OCI-LY7 (cell line): ENCODE results near the gene NPIPA5. TPM values are rescaled to one million over a fixed set of nuclear protein-coding genes. Genes with fewer than 3 reads are reported as not detected.
"Not testable (repeated sequence)": the region's sequence is repeated elsewhere in the genome, so short reads cannot be mapped to it uniquely, and the experiment has no call there.

Experiments used
- BruUV-seq: library from RNA; stranded (reverse); fragments of 400-500 nt; replicated peaks from 2 replicates; lab custom pipeline; 2021; lab: Mats Ljungman, UMichigan
- CTCF ChIA-PET: fragments of 300-600 bp; sonication (Branson Sonifier 250); formaldehyde crosslinking; loops from one replicate; lab custom pipeline; 2022; ENCODE audit warnings: antibody characterized with exemption; ENCODE audit not compliant: unreplicated experiment; lab: Charles Lee
- POLR2A ChIA-PET: fragments of 300-600 bp; sonication (Branson Sonifier 250); formaldehyde crosslinking; loops from one replicate; lab custom pipeline; 2022; ENCODE audit warnings: antibody characterized with exemption; lab: Charles Lee
- DNase-seq: peaks from one replicate; pipeline ENCODE4 v3.0.0-alpha.2; 2015; ENCODE audit warnings: low spot score
- H2AFZ ChIP-seq: fragments of 200-600 bp; sonication (generic), shearing (Covaris generic); 2 replicates; pipeline ENCODE4 v1.6.1; 2014; ENCODE audit warnings: mild to moderate bottlenecking, antibody characterized with exemption, low read length, moderate library complexity
- H3K27ac ChIP-seq: fragments of 200-600 bp; sonication (generic); 2 replicates; pipeline ENCODE4 v1.5.1; 2014; ENCODE audit warnings: mixed run types, low read depth, mild to moderate bottlenecking, moderate library complexity, low read length, inconsistent platforms; ENCODE audit not compliant: poor library complexity, severe bottlenecking
- H3K36me3 ChIP-seq: fragments of 200-600 bp; sonication (generic); 2 replicates; pipeline ENCODE4 v1.6.1; 2014; ENCODE audit warnings: mild to moderate bottlenecking, antibody characterized with exemption, low read length, moderate library complexity, mixed read lengths; ENCODE audit not compliant: insufficient read depth
- H3K4me1 ChIP-seq: fragments of 200-600 bp; sonication (generic); 2 replicates; pipeline ENCODE4 v1.5.1; 2014; ENCODE audit warnings: mild to moderate bottlenecking, low read length; ENCODE audit not compliant: insufficient read depth, poor library complexity, severe bottlenecking
- H3K4me2 ChIP-seq: fragments of 200-600 bp; sonication (generic); 2 replicates; pipeline ENCODE4 v1.6.1; 2014; ENCODE audit warnings: mild to moderate bottlenecking, low read length
- H3K4me3 ChIP-seq: fragments of 200-600 bp; sonication (generic); 2 replicates; pipeline ENCODE4 v1.5.1; 2014; ENCODE audit warnings: mild to moderate bottlenecking, low read depth, low read length; ENCODE audit not compliant: poor library complexity, severe bottlenecking
- H3K79me2 ChIP-seq: fragments of 200-600 bp; sonication (generic); 2 replicates; pipeline ENCODE4 v1.6.1; 2016; ENCODE audit warnings: low read depth, mild to moderate bottlenecking, low read length, moderate library complexity, mixed read lengths; ENCODE audit not compliant: insufficient read depth
- H3K9me2 ChIP-seq: fragments of 200-600 bp; sonication (generic); 2 replicates; pipeline ENCODE4 v1.6.1; 2016; ENCODE audit warnings: mild to moderate bottlenecking, low read length, mixed read lengths; ENCODE audit not compliant: insufficient read depth
- H3K9me3 ChIP-seq: fragments of 200-600 bp; sonication (generic); 2 replicates; pipeline ENCODE4 v1.6.1; 2014; ENCODE audit warnings: mild to moderate bottlenecking, mixed run types, low read length, mixed read lengths
- H4K20me1 ChIP-seq: fragments of 200-600 bp; sonication (generic); 2 replicates; pipeline ENCODE4 v1.6.1; 2014; ENCODE audit warnings: mild to moderate bottlenecking, antibody characterized with exemption, low read length, moderate library complexity, mixed read lengths; ENCODE audit not compliant: insufficient read depth
- CTCF ChIP-seq: fragments of 200-600 bp; sonication (generic); conservative IDR thresholded peaks from 2 replicates; pipeline ENCODE4 v1.5.1; 2014; ENCODE audit warnings: mild to moderate bottlenecking, antibody characterized with exemption, low read length, moderate library complexity, mixed read lengths
- EZH2phosphoT487 ChIP-seq: fragments of 200-600 bp; sonication (generic); IDR thresholded peaks from 2 replicates; pipeline ENCODE4 v1.6.1; 2018; ENCODE audit warnings: low read depth, borderline replicate concordance, mild to moderate bottlenecking, mixed run types, antibody characterized with exemption, low read length, moderate library complexity, mixed read lengths
- intact Hi-C: fragments of 100-400 bp; cut with micrococcal nuclease; formaldehyde crosslinking; loops from one replicate; pipeline ENCODE4 v1.10.0; 2022; ENCODE audit not compliant: unreplicated experiment
- total RNA-seq, 2 experiments: library from RNA; depleted of rRNA in 1 of 2; stranded (reverse); fragments of >200 nt in 1 of 2; shearing (Covaris generic) in 1 of 2; gene quantifications; 2 replicates each; pipeline ENCODE4 v1.2.3, GENCODE V29; 2014 to 2022

Gene NPIPA5
- total RNA-seq, 2 experiments from 2014 or later, result 1.4 TPM; not detected in 1

DNA sequence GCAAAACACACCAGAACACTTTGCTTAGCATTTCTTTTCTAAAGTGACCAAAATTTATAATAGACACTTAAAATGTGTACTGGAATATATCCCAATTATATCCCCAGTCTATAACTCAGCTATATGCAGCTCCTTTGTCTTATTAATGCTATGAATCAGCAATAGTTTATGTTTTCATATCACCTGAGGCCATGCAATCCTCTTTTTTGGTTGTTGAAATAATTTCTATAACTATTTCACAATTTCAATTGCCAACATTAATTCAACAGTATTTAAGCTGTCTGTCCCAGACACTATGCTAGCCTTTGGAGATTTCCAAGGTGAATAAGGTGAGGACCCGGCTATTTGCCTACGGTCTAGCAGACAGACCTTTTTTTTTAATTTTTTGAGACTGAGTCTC, 39.1 kb upstream of the NPIPA5 start:
- H3K4me3 ChIP-seq, result no peak overlapping the region
- no peak overlapping the region for H3K4me2 ChIP-seq
- CTCF ChIA-PET, result no interaction called here
- intact Hi-C loops, result no loop called here
- POLR2A ChIA-PET, result no interaction called here
- no peak for DNase-seq
- no TSS peak for BruUV-seq
- no peaks in the 10 kb centered on the region for H3K36me3 ChIP-seq
- H3K9me3 ChIP-seq, result no peaks in the 10 kb centered on the region
- no peak overlapping the region for H3K27ac ChIP-seq
- TF ChIP-seq CTCF (no peak), EZH2phosphoT487 (no peak)
- no peaks in the 10 kb centered on the region for H4K20me1 ChIP-seq
- H3K79me2 ChIP-seq, result no peaks in the 10 kb centered on the region
- H3K4me1 ChIP-seq, result no peaks in the 10 kb centered on the region
- H2AFZ ChIP-seq, result no peak overlapping the region
- no peaks in the 10 kb centered on the region for H3K9me2 ChIP-seq

DNA sequence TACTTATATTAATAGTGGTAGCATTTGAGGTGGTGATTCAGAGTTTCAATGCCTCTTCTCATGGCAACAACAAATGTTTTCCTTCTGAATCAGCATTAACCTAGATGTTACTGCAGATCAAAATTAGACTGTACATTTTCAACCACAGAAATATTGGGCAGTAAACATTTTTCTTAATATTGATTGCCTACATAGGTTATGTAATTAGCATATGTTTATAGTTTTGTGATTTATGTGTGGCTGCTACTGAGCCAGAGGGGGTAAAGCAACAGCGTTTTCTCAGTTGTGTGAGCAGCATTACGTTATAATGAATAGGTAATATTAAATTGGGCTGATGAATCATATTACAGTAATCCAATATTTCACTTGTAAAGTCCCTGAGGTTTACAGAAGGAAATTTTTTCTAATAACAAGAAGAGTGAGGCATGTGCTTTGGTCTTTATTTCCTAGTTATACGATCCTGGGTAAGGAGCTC, 37.5 kb upstream of the NPIPA5 start:
- H3K4me2 ChIP-seq, result no peak overlapping the region
- TF ChIP-seq CTCF (no peak), EZH2phosphoT487 (no peak)
- no peaks in the 10 kb centered on the region for H4K20me1 ChIP-seq
- no TSS peak for BruUV-seq
- no peaks in the 10 kb centered on the region for H3K9me3 ChIP-seq
- H3K9me2 ChIP-seq, result no peaks in the 10 kb centered on the region
- no peak overlapping the region for H3K27ac ChIP-seq
- no peak for DNase-seq
- H3K79me2 ChIP-seq, result no peaks in the 10 kb centered on the region
- POLR2A ChIA-PET, result no interaction called here
- no peak overlapping the region for H2AFZ ChIP-seq
- H3K4me1 ChIP-seq, result no peaks in the 10 kb centered on the region
- intact Hi-C loops, result no loop called here
- CTCF ChIA-PET, result no interaction called here
- H3K4me3 ChIP-seq, result no peak overlapping the region
- no peaks in the 10 kb centered on the region for H3K36me3 ChIP-seq

DNA sequence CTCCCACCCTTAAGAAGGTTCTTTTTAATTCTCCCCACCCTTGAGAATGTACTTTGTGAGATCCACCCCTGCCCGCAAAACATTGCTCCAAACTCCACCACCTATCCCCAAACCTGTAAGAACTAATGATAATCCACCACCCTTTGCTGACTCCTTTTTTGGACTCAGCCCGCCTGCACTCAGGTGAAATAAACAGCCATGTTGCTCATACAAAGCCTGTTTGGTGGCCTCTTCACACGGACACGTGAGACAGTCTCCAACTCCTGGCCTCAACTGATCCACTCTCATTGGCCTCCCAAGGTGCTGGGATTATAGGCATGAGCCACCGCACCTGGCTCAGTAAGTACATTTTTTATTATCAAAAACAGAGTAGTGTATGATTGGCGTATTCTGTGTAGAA, 31.4 kb upstream of the NPIPA5 start:
- H3K9me3 ChIP-seq, H3K27ac ChIP-seq, H3K4me1 ChIP-seq, DNase-seq, intact Hi-C loops, H3K79me2 ChIP-seq, BruUV-seq, H2AFZ ChIP-seq, H3K36me3 ChIP-seq, H3K9me2 ChIP-seq, H4K20me1 ChIP-seq, H3K4me2 ChIP-seq, H3K4me3 ChIP-seq, CTCF ChIA-PET: not testable (repeated sequence)
- POLR2A ChIA-PET, result interaction anchor here (0.6 kb wide), 1 partner anchor 9 kb away, joined by 4 read pairs; no protein-coding TSS in a partner anchor

GRCh38 chr16:15407756-15408155, 29.7 kb upstream of the NPIPA5 start:
- H3K9me3 ChIP-seq, intact Hi-C loops, H4K20me1 ChIP-seq, H2AFZ ChIP-seq, H3K4me3 ChIP-seq, H3K27ac ChIP-seq, H3K79me2 ChIP-seq, CTCF ChIA-PET, DNase-seq, H3K4me2 ChIP-seq, POLR2A ChIA-PET, H3K9me2 ChIP-seq, H3K36me3 ChIP-seq, BruUV-seq: not testable (repeated sequence)
- H3K4me1 ChIP-seq, result peaks cover 10% of the 10 kb centered on the region
